Fibroblast of mammary gland (primary cell): ENCODE data around the gene KCNQ1.

Experiments used
- DNase-seq: peaks from one replicate; pipeline ENCODE4 v3.0.0-alpha.2; 2010; ENCODE audit warnings: low read depth
- H3K4me3 ChIP-seq: 2 replicates; pipeline ENCODE4 v1.5.1; 2011; ENCODE audit warnings: low read depth, mild to moderate bottlenecking, low read length, moderate library complexity; ENCODE audit not compliant: control insufficient read depth
- TF ChIP-seq, protein P1 (sequence below): conservative IDR thresholded peaks from 2 replicates; pipeline ENCODE4 v1.5.1; 2011; ENCODE audit warnings: low read depth, low read length, inconsistent platforms; ENCODE audit not compliant: control insufficient read depth, insufficient read depth

The KCNQ1 gene

DNA sequence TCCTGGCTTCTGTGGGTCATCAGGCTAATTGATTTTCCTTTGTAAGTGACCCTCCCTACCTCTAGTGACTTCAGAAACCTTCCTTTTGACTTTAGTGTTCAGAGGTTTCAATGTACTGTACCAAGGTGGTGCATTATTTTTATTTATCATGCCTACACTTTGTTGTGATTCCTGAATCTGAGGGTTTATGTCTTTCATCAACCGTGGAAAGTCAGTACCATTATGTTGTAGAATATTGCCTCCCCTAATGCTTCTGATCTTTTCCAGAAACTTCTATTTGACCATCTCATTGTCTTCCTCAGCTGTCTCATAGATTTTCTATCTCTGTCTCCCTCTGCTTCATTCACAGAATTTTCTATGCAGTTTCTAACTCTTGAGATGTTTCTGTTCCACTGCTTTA, 149.5 kb downstream of the KCNQ1 start:
- TF ChIP-seq, protein P1, sequence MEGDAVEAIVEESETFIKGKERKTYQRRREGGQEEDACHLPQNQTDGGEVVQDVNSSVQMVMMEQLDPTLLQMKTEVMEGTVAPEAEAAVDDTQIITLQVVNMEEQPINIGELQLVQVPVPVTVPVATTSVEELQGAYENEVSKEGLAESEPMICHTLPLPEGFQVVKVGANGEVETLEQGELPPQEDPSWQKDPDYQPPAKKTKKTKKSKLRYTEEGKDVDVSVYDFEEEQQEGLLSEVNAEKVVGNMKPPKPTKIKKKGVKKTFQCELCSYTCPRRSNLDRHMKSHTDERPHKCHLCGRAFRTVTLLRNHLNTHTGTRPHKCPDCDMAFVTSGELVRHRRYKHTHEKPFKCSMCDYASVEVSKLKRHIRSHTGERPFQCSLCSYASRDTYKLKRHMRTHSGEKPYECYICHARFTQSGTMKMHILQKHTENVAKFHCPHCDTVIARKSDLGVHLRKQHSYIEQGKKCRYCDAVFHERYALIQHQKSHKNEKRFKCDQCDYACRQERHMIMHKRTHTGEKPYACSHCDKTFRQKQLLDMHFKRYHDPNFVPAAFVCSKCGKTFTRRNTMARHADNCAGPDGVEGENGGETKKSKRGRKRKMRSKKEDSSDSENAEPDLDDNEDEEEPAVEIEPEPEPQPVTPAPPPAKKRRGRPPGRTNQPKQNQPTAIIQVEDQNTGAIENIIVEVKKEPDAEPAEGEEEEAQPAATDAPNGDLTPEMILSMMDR: no peak
- H3K4me3 ChIP-seq: no peak overlapping the region
- no peak for DNase-seq

DNA sequence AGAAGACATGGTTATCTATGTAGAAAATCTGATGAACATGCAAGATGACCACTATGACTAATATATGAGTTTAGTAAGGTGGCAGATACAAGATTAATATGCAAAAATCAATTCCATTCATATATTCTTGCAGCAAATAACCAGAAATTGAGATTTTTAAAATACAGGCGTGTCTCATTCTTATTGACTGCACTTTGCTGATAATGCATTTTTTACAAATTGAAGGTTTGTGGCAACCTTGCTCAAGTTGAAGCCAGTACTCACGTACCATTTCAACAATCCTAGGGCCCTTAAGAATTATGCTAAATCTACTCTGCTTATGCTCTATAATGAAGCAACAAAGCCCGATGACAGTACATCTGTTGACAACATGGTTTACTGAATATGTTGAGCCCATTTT, 150.4 kb downstream of the KCNQ1 start:
- H3K4me3 ChIP-seq: no peak overlapping the region
- DNase-seq: no peak
- TF ChIP-seq, protein P1: no peak

DNA sequence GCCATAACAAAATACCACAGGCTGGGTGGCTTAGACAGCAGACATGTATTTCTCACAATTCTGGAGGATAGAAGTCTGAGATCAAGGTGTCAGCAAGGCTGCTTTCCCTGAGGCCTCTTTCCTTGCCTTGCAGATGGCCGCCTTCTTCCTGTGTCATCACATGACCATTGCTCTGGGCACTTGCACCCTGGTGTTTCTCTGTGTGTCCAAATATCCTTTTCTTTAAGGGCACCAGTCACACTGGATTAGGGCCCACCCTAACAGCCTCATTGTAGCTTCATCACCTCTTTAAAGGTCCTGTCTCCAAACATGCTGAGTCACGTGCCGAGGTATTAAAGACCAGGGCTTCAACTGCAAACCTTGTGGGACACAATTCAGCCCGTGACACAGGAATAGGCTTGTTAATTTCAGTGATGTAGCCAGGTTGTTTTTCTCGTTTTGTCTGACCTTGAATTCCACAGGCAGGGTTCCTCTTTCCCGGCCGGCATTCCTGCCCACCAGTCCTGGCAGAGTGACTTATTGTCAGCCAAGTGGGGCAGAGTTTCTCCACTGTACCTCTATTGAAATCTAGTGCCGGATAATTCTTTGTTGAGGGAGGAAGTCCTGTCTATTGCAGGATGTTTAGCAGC, 154.9 kb downstream of the KCNQ1 start:
- no peak for DNase-seq
- TF ChIP-seq, protein P1: no peak
- H3K4me3 ChIP-seq: no peak overlapping the region

DNA sequence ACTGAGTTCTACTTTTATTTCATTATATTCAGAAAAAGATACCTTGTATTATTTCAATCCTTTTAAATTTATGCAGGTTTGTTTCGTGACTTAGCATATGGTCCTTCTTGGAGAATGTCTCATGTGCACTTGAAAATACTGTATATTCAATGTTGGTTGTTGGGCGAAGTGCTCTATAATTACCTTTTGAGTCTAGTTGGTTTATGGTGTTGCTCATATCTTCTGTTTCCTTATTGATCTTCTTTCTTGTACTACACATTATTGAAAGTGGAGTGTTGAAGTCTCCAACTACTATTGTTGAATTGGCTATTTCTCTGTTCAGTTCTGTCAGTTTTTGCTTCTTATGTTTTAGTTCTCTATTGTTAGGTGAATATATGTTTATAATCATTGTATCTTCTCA, 164.5 kb downstream of the KCNQ1 start:
- TF ChIP-seq, protein P1: no peak
- H3K4me3 ChIP-seq: no peak overlapping the region
- no peak for DNase-seq

DNA sequence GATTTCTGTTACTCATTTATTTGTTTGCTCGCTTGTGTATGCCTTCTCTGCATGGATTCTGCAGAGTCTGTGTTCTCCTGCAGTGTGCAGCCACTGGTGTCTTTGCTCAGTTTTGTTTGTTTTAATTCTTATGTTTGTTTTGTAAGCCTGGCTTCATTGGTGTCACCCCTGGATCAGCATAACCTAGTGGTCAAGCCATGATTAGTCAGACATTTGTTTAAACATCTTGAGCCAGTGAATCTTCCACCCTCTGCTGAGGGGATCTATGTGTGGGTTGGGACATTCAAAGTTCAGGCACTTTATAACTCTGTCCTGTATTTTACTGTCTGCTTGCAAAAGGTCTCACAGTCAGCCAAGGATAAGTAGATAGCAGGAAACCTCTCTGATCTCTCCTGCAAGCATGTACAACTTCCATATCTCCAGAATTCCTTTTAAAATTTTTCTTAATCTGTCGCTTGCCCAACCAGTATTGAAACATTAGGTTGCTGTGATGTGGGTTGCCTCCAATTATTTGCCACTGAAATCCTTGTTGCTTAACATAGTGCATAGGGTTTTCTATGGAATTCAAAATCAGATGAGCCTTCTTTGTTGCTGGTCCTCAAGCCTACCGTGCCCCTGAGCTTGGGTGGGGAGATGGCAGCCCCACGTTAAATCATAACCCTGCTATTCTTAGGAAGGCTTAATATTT, 168.2 kb downstream of the KCNQ1 start:
- no peak overlapping the region for H3K4me3 ChIP-seq
- DNase-seq: peak; percentile 0
- TF ChIP-seq, protein P1: no peak

DNA sequence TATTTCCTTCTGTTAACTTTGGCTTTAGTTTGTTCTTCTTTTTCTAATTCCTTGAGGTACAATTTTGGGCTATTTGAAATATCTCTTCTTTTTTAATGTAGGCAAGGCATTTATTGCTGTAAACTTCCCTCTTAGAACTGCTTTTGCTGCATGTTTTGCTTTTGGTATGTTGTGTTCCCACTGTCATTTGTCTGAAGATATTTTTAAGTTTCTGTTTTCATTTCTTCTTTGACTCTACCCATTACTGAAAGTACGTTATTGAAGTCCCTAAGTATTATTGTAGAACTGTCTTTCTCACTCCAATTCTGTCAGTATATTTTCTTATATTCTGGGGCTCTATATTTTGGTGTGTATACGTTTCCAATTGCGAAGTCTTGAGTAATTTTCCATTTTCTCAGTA, 177.1 kb downstream of the KCNQ1 start:
- TF ChIP-seq, protein P1: no peak
- DNase-seq: no peak
- H3K4me3 ChIP-seq: no peak overlapping the region

DNA sequence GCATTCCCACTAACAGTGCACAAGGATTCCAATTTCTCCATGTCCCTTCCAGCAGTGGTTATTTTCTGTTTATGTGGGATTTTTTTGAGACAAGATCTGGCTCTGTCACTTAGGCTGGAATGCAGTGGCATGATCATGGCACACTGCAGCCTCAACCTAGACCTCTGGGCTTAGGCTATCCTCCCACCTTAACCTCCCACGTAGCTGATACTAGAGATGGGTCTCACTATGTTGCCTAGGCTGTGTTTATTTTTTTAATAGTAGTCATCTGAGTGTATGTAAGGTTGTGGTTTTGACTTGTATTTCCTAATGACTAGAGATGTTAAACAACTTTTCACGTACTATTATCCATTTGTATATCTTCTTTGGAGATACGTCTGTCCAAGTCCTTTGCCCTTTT, 180.4 kb downstream of the KCNQ1 start:
- no peak for DNase-seq
- TF ChIP-seq, protein P1: no peak
- no peak overlapping the region for H3K4me3 ChIP-seq
